ENCODE data around the gene RBP5. TPM values are rescaled to one million over a fixed set of nuclear protein-coding genes. Genes with fewer than 3 reads are reported as not detected.

Gene RBP5
- total and polyA plus RNA-seq, 9 of the 15 experiments (the other 6 are each of a cell fraction or from before 2014, with no cell fraction given): 8.6 to 22.5 (median 11.4) TPM

- no peak for FAIRE-seq
- intact Hi-C loops (cut with micrococcal nuclease): no loop called here
- CTCF ChIA-PET (ENCODE audit: low intra/inter-chr PET ratio): no interaction called here
Observed at GRCh38 chr12:7175493-7175892, 46.8 kb upstream of the RBP5 start.

GRCh38 chr12:7171854-7172253 lies 43.2 kb upstream of the RBP5 start:
- H3K4me1 ChIP-seq (replicated peaks in 1 of 2; ENCODE audit: control insufficient read depth in 2 of 2, insufficient read depth in 2 of 2, low read length in 2 of 2): no peaks in the 10 kb centered on the region
- H3K36me3 ChIP-seq (ENCODE audit: control insufficient read depth, insufficient read depth, low read length): no peaks in the 10 kb centered on the region
- ATAC-seq: no peak
- no peak overlapping the region for H3K9ac ChIP-seq (ENCODE audit: insufficient read depth in 1 of 2, low read depth in 2 of 2, low read length in 2 of 2)
- in situ Hi-C loops (cut with MboI): no loop called here
- no peak for FAIRE-seq
- no peaks in the 10 kb centered on the region for H3K79me2 ChIP-seq (ENCODE audit: control insufficient read depth, insufficient read depth, low read length)
- H4K20me1 ChIP-seq (replicated peaks; ENCODE audit: control insufficient read depth, insufficient read depth, low read length): no peaks in the 10 kb centered on the region
- BruUV-seq (replicated peaks): no TSS peak
- ChIA-PET POLR2A (no interaction called here), CTCF (ENCODE audit: low intra/inter-chr PET ratio) (no interaction called here)
- no peak overlapping the region for H3K4me2 ChIP-seq (ENCODE audit: insufficient read depth, low read length)
- DNase-seq (ENCODE audit: extremely low read depth in 1 of 4, low spot score in 3 of 4): no peak
- no peaks in the 10 kb centered on the region; the same call in 1 of the 2 replicates for H3K9me3 ChIP-seq (replicated peaks; ENCODE audit: control insufficient read depth, insufficient read depth, low read depth, low read length)
- no peak overlapping the region for H3K4me3 ChIP-seq
- intact Hi-C loops (cut with micrococcal nuclease): no loop called here
- WGBS (ENCODE audit: insufficient coverage, low coverage, missing lambda C conversion rate): 0% methylated on average over 1 of the region's 1 CpG
- no peak overlapping the region for H3K27ac ChIP-seq (ENCODE audit: extremely low read depth, low read depth, low read length)
- no peaks in the 10 kb centered on the region for H3K9me1 ChIP-seq (ENCODE audit: control insufficient read depth, insufficient read depth, low read length)
- H3K27me3 ChIP-seq (ENCODE audit: control insufficient read depth in 2 of 2, insufficient read depth in 2 of 2, low read length in 2 of 2): no peaks in the 10 kb centered on the region; a peak in 1 of 5 replicates
- H2AFZ ChIP-seq (ENCODE audit: low read depth, low read length): no peak overlapping the region
- TF ChIP-seq NCOR1 (IDR thresholded peaks at IDR 0.05) (no peak), NCOA4 (IDR thresholded peaks at IDR 0.05; ENCODE audit: partially characterized antibody) (no peak), JUNB (CRISPR knock-in tag; conservative IDR thresholded peaks at IDR 0.05) (no peak), FOXO4 (CRISPR knock-in tag; IDR thresholded peaks at IDR 0.05) (no peak), NR3C1 (CRISPR knock-in tag; IDR thresholded peaks at IDR 0.05) (no peak), SRF (CRISPR knock-in tag; IDR thresholded peaks at IDR 0.05) (no peak), FOSL1 (tag; conservative IDR thresholded peaks at IDR 0.05) (no peak), RBM17 (IDR thresholded peaks at IDR 0.05; ENCODE audit: borderline replicate concordance, low read depth, low read length) (no peak)

More at GRCh38 chr12:7175493-7175892, 46.8 kb upstream of the RBP5 start:
- H3K4me2 ChIP-seq (ENCODE audit: insufficient read depth, low read length): no peak overlapping the region
- TF ChIP-seq ZBTB17 (CRISPR knock-in tag; IDR thresholded peaks at IDR 0.05) (no peak), TOE1 (IDR thresholded peaks at IDR 0.05; ENCODE audit: borderline replicate concordance) (no peak), TOE1 (CRISPR knock-in tag; IDR thresholded peaks at IDR 0.05; ENCODE audit: borderline replicate concordance, low read depth) (no peak), ZFP36 (IDR thresholded peaks at IDR 0.05; ENCODE audit: low read depth, low read length, partially characterized antibody) (no peak), FOXA1 (IDR thresholded peaks at IDR 0.05; ENCODE audit: borderline replicate concordance) (no peak), ZNF175 (CRISPR knock-in tag; IDR thresholded peaks at IDR 0.05; ENCODE audit: low read depth) (no peak), MYC (IDR thresholded peaks at IDR 0.05; ENCODE audit: low read depth, low read length) (no peak), MYC (CRISPR knock-in tag; IDR thresholded peaks at IDR 0.05; ENCODE audit: borderline replicate concordance, low read depth) (no peak), GATAD2A (IDR thresholded peaks at IDR 0.05) (no peak), YBX1 (IDR thresholded peaks at IDR 0.05) (no peak)
- no peaks in the 10 kb centered on the region for H3K36me3 ChIP-seq (ENCODE audit: control insufficient read depth, insufficient read depth, low read length)
- no peaks in the 10 kb centered on the region for H3K79me2 ChIP-seq (ENCODE audit: control insufficient read depth, insufficient read depth, low read length)
- no peaks in the 10 kb centered on the region for H3K9me1 ChIP-seq (ENCODE audit: control insufficient read depth, insufficient read depth, low read length)
- DNase-seq (ENCODE audit: extremely low read depth in 1 of 4, low spot score in 3 of 4) (no peak), ATAC-seq (no peak)
- H3K4me1 ChIP-seq (replicated peaks in 1 of 2; ENCODE audit: control insufficient read depth in 2 of 2, insufficient read depth in 2 of 2, low read length in 2 of 2): no peaks in the 10 kb centered on the region
- H3K27me3 ChIP-seq (ENCODE audit: control insufficient read depth in 2 of 2, insufficient read depth in 2 of 2, low read length in 2 of 2): no peaks in the 10 kb centered on the region; a peak in 1 of 5 replicates
- POLR2A ChIA-PET: no interaction called here
- no peak overlapping the region for H3K27ac ChIP-seq (ENCODE audit: extremely low read depth, low read depth, low read length)
- H3K4me3 ChIP-seq: no peak overlapping the region
- H3K9ac ChIP-seq (ENCODE audit: insufficient read depth in 1 of 2, low read depth in 2 of 2, low read length in 2 of 2): no peak overlapping the region
- no peaks in the 10 kb centered on the region for H4K20me1 ChIP-seq (replicated peaks; ENCODE audit: control insufficient read depth, insufficient read depth, low read length)
- in situ Hi-C loops (cut with MboI): no loop called here
- H2AFZ ChIP-seq (ENCODE audit: low read depth, low read length): no peak overlapping the region
- H3K9me3 ChIP-seq (replicated peaks; ENCODE audit: control insufficient read depth, insufficient read depth, low read depth, low read length): no peaks in the 10 kb centered on the region; the same call in 1 of the 2 replicates
- no TSS peak for BruUV-seq (replicated peaks)
